Testis (tissue), 3 donors: Measurements from ENCODE around the gene MAP3K7CL. TPM values are rescaled to one million over a fixed set of nuclear protein-coding genes. Genes with fewer than 3 reads are reported as not detected.

ENCODE experiments used
- DNase-seq: peaks from one replicate; pipeline ENCODE4 v3.0.0-alpha.2; 2019
- H3K27ac ChIP-seq, 2 donors: fragments of 200-600 bp; sonication (generic); one replicate each; pipeline ENCODE4 v1.5.1; 2019
- H3K27me3 ChIP-seq: fragments of 200-600 bp; sonication (generic); one replicate; pipeline ENCODE4 v1.5.1; 2019
- H3K36me3 ChIP-seq: fragments of 200-600 bp; sonication (generic); one replicate; pipeline ENCODE4 v1.5.1; 2017; ENCODE audit warnings: low read depth; ENCODE audit errors: missing control alignments
- H3K4me1 ChIP-seq: fragments of 200-600 bp; sonication (generic); one replicate; pipeline ENCODE4 v1.5.1; 2019
- H3K4me3 ChIP-seq, 2 donors: fragments of 200-600 bp; sonication (generic); one replicate each; pipeline ENCODE4 v1.5.1; 2017 to 2019
- H3K9me3 ChIP-seq: fragments of 200-600 bp; sonication (generic); one replicate; pipeline ENCODE4 v1.5.1; 2017
- POLR2A ChIP-seq: fragments of 450-650 bp; IDR thresholded peaks from one replicate; pipeline ENCODE4 v1.6.1; 2017; ENCODE audit warnings: antibody characterized with exemption, mild to moderate bottlenecking, moderate library complexity
- WGBS, 2 donors: methylation state at CpG; one replicate each; pipeline ENCODE4 v1.1.5; 2018; 5-methylcytosine and 5-hydroxymethylcytosine counted together
- intact Hi-C: fragments of 100-400 bp; cut with DNase I; formaldehyde crosslinking; loops from one replicate; pipeline ENCODE4 v1.15.1; 2023; ENCODE audit warnings: low total_unique reads
- polyA plus RNA-seq: library from polyadenylated mRNA; stranded (reverse); fragments of 350-450 nt; fragmentation: Illumina TruSeq; extraction: RNeasy Lipid Tissue Mini Kit (QIAGEN cat#74804); gene quantifications from one replicate; pipeline ENCODE4 v1.2.3, GENCODE V29; 2014; ENCODE audit warnings: low read depth, low replicate concordance; ENCODE audit not compliant: insufficient read depth
- total RNA-seq, 2 donors: library from RNA; depleted of rRNA; stranded (reverse); fragments of >200 nt; gene quantifications; one replicate each; pipeline ENCODE4 v1.2.3, GENCODE V29; 2016
- TF ChIP-seq, protein P1 (sequence below), 3 experiments: fragments of 450-650 bp in 2 of 3; fragments of 200-600 bp in 1 of 3; sonication (generic) in 1 of 3; IDR thresholded peaks; one replicate each; pipeline ENCODE4 v1.5.1; 2016 to 2019; ENCODE audit warnings: antibody characterized with exemption in 3 of 3, mild to moderate bottlenecking in 2 of 3, moderate library complexity in 1 of 3

MAP3K7CL gene
- total and polyA plus RNA-seq, 3 donors from 2014 or later: 9.9 to 16.1 (median 15.3) TPM

DNA sequence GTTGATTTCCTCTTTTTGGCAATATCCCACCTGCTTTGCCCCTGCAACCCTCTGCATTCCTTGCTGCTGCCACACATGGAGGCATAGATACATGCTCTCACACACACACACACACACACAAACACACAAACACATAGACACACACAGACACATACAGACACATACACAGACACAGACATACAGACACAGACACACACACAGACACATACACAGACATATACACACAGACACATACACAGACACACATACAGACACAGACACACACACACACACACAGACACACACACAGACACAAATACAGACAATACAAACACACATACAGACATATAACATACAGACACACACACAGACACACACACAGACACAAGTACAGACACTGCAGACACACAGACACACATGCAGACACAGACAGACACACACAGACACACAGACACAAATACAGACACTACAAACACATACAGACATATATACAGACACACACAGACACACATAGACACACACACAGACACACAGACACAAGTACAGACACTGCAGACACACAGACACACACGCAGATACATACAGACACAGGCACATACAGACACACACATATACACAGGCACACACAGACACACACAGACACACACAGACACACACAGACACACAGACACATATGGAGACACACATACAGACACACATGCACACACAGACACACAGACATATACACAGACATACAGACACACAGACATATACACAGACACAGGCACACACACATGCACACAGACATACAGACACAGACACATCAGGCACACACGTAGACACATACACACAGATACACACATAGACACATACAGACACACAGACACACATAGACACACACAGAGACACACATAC lies 83.3 kb downstream of the MAP3K7CL start:
- Histone ChIP-seq H3K27me3 (no peaks in the 10 kb centered on the region), H3K4me3 (no peak overlapping the region), H3K36me3 (no peaks in the 10 kb centered on the region), H3K27ac (no peak overlapping the region), H3K4me1 (no peaks in the 10 kb centered on the region), H3K9me3 (no peaks in the 10 kb centered on the region)
- intact Hi-C loops: no loop called here
- WGBS, 2 donors: 94 to 100% methylated on average over 2 of the region's 2 CpGs
- TF ChIP-seq, protein P1, sequence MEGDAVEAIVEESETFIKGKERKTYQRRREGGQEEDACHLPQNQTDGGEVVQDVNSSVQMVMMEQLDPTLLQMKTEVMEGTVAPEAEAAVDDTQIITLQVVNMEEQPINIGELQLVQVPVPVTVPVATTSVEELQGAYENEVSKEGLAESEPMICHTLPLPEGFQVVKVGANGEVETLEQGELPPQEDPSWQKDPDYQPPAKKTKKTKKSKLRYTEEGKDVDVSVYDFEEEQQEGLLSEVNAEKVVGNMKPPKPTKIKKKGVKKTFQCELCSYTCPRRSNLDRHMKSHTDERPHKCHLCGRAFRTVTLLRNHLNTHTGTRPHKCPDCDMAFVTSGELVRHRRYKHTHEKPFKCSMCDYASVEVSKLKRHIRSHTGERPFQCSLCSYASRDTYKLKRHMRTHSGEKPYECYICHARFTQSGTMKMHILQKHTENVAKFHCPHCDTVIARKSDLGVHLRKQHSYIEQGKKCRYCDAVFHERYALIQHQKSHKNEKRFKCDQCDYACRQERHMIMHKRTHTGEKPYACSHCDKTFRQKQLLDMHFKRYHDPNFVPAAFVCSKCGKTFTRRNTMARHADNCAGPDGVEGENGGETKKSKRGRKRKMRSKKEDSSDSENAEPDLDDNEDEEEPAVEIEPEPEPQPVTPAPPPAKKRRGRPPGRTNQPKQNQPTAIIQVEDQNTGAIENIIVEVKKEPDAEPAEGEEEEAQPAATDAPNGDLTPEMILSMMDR (IDR thresholded peaks at IDR 0.05): no peak
- no peak for TF ChIP-seq POLR2A
- DNase-seq: no peak

DNA sequence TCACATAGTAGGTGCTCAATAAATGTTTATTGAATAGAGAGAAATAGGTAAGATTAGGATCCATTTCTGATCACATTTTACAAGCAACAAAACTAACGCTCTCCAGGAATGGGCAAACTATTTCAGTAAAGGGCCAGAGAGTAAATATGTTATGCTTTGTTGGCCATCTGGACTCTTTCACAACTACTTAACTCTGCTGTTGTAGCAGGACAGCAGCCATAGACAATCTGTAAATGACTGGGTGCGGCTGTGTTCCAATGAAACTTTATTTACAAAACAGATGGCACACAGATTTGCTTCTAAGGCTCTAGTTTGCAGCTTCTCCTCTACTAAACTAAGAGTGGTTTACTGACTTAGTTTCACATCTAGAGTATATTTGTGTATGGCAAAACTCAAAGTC lies 85.3 kb downstream of the MAP3K7CL start:
- WGBS, 2 donors: 90 to 96% methylated on average over 2 of the region's 2 CpGs
- H3K9me3 ChIP-seq: no peaks in the 10 kb centered on the region
- no peaks in the 10 kb centered on the region for H3K36me3 ChIP-seq
- no peaks in the 10 kb centered on the region for H3K4me1 ChIP-seq
- no peak for DNase-seq
- no peak overlapping the region for H3K4me3 ChIP-seq
- no peak overlapping the region for H3K27ac ChIP-seq
- TF ChIP-seq, protein P1 (IDR thresholded peaks at IDR 0.05): no peak
- TF ChIP-seq POLR2A: no peak
- no peaks in the 10 kb centered on the region for H3K27me3 ChIP-seq
- intact Hi-C loops: no loop called here

DNA sequence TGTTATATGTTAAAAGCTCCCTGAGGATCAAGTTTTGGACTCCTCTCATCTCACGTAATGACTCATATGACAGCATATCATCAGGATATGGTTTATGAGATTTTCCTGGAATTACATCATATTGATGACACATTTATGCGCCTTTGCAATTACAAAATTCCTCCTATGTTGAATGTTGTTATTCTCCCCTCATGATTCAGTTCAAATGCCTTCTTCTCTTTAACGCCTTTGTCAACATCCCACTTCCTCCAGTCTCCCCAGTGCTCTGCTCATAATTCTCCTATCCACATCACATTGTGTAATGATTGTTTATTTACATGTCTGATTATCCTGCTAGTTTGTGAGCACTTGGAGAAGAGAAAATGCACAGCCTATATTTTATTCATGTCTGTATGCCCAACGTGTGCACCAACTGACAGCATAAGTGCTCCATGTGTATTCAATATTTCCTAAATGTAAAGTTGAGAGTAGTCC lies 87.4 kb downstream of the MAP3K7CL start:
- Histone ChIP-seq H3K27me3 (no peaks in the 10 kb centered on the region), H3K27ac (no peak overlapping the region), H3K36me3 (no peaks in the 10 kb centered on the region), H3K4me3 (no peak overlapping the region), H3K9me3 (no peaks in the 10 kb centered on the region), H3K4me1 (no peaks in the 10 kb centered on the region)
- intact Hi-C loops: no loop called here
- 79% methylated on average over 4 of the region's 4 CpGs for WGBS, 2 donors
- TF ChIP-seq POLR2A: no peak
- TF ChIP-seq, protein P1 (IDR thresholded peaks at IDR 0.05): no peak
- no peak for DNase-seq

DNA sequence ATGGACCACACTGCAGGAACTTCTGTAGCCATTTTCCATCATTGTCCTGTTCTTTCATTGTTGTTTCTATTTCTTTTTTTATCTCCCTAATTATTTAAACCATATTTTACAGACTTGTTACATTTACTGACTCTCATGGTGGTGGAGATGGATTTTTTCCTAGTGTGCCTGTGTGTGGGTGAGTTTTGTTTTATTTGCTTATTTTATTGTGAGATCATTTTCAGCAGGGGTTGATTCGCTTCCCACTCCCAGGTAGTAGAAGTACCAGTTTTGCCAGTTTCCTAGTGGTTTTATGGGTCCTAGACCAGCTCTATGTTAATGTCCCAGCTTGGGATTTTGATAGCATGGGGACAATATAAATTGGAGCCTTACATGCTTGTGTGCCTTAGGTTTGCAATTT lies 88.3 kb downstream of the MAP3K7CL start:
- no peak for DNase-seq
- intact Hi-C loops: no loop called here
- WGBS, 2 donors: 94 to 100% methylated on average over 1 of the region's 1 CpG
- Histone ChIP-seq H3K27ac (no peak overlapping the region), H3K4me3 (no peak overlapping the region), H3K36me3 (no peaks in the 10 kb centered on the region), H3K27me3 (no peaks in the 10 kb centered on the region), H3K4me1 (no peaks in the 10 kb centered on the region), H3K9me3 (no peaks in the 10 kb centered on the region)
- no peak for TF ChIP-seq POLR2A
- TF ChIP-seq, protein P1 (IDR thresholded peaks at IDR 0.05): no peak
